ENCODE measurements around the gene CMC1.

The CMC1 gene

GRCh38 chr3:28347374-28348264 is 106.2 kb downstream of the CMC1 start:
- peak; percentile 89 for DNase-seq (ENCODE audit: low read depth)
- no peak for TF ChIP-seq CTCF (IDR thresholded peaks at IDR 0.05; ENCODE audit: low read length, missing control alignments)
- peak overlapping the region; percentile 85 for H3K4me3 ChIP-seq (replicated peaks; ENCODE audit: low read depth, low read length)

GRCh38 chr3:28348265-28348628 is 106.8 kb downstream of the CMC1 start:
- TF ChIP-seq CTCF (IDR thresholded peaks at IDR 0.05; ENCODE audit: low read length, missing control alignments) = no peak
- no peak for DNase-seq (ENCODE audit: low read depth)
- H3K4me3 ChIP-seq (replicated peaks; ENCODE audit: low read depth, low read length) = peak overlapping the region; percentile 85

GRCh38 chr3:28348629-28349468 is 107.4 kb downstream of the CMC1 start, which contains the start of the genes AZI2 and ZCWPW2:
Gene AZI2 (minus strand): TSS chr3:28348824. CDS start chr3:28340617, 8,207 bp downstream.
Gene ZCWPW2 (plus strand): TSS chr3:28348721. CDS start chr3:28413069, 64,348 bp downstream.
- peak; percentile 14 for TF ChIP-seq CTCF (IDR thresholded peaks at IDR 0.05; ENCODE audit: low read length, missing control alignments)
- peak; percentile 97 for DNase-seq (ENCODE audit: low read depth)

GRCh38 chr3:28349469-28350000 is 108.1 kb downstream of the CMC1 start:
- H3K4me3 ChIP-seq (replicated peaks; ENCODE audit: low read depth, low read length) = peak overlapping the region; percentile 85
- DNase-seq (ENCODE audit: low read depth) = no peak
- no peak for TF ChIP-seq CTCF (IDR thresholded peaks at IDR 0.05; ENCODE audit: low read length, missing control alignments)

More at GRCh38 chr3:28348629-28349468, 107.4 kb downstream of the CMC1 start, which contains the start of the genes AZI2 and ZCWPW2:
- peak within 1 kb of the TSS; percentile 85 for H3K4me3 ChIP-seq (replicated peaks; ENCODE audit: low read depth, low read length)
